Neural cell (in vitro differentiated cells): ENCODE results near the gene RAB33B. TPM values are rescaled to one million over a fixed set of nuclear protein-coding genes. Genes with fewer than 3 reads are reported as not detected.

Experiments
- H2AFZ ChIP-seq: fragments of 200-600, 300-800 bp; sonication (generic), shearing (Covaris generic); 2 replicates; pipeline ENCODE4 v1.6.0; 2014; ENCODE audit warnings: low read depth, mild to moderate bottlenecking, antibody characterized with exemption, low read length, moderate library complexity
- H3F3A ChIP-seq: fragments of 200-600 bp; shearing (Covaris generic); 2 replicates; pipeline ENCODE4 v1.6.1; 2016; ENCODE audit warnings: mild to moderate bottlenecking, moderate library complexity, mixed read lengths, antibody characterized with exemption, low read length; ENCODE audit not compliant: insufficient read depth, poor library complexity, severe bottlenecking
- H3K27ac ChIP-seq: fragments of 200-600, 300-800 bp; sonication (generic), shearing (Covaris generic); 2 replicates; pipeline ENCODE4 v1.5.1; 2014; ENCODE audit warnings: mild to moderate bottlenecking, low read length, moderate library complexity
- H3K27me3 ChIP-seq: fragments of 300-800, 200-600 bp; sonication (generic), shearing (Covaris generic); 2 replicates; pipeline ENCODE4 v1.6.0; 2014; ENCODE audit warnings: mild to moderate bottlenecking, low read depth, low read length, moderate library complexity; ENCODE audit not compliant: insufficient read depth
- H3K36me3 ChIP-seq: fragments of 300-800, 200-600 bp; sonication (generic), shearing (Covaris generic); 2 replicates; pipeline ENCODE4 v1.5.1; 2014; ENCODE audit warnings: mild to moderate bottlenecking, antibody characterized with exemption, low read length, moderate library complexity; ENCODE audit not compliant: insufficient read depth
- H3K4me2 ChIP-seq: fragments of 300-800, 200-600 bp; sonication (generic), shearing (Covaris generic); 2 replicates; pipeline ENCODE4 v1.6.0; 2014; ENCODE audit warnings: mild to moderate bottlenecking, low read length
- H3K4me3 ChIP-seq: fragments of 300-800, 200-600 bp; sonication (generic), shearing (Covaris generic); 2 replicates; pipeline ENCODE4 v1.5.1; 2014; ENCODE audit warnings: mild to moderate bottlenecking, low read length, moderate library complexity
- H3K79me2 ChIP-seq: fragments of 200-600 bp; shearing (Covaris generic); replicated peaks from 2 replicates; pipeline ENCODE4 v1.6.0; 2014; ENCODE audit warnings: mild to moderate bottlenecking, low read length, moderate library complexity; ENCODE audit not compliant: insufficient read depth
- H3K9ac ChIP-seq: fragments of 300-800, 200-600 bp; sonication (generic), shearing (Covaris generic); 2 replicates; pipeline ENCODE4 v1.6.1; 2016; ENCODE audit warnings: mild to moderate bottlenecking, low read length, mixed read lengths
- H3K9me2 ChIP-seq: fragments of 200-600 bp; shearing (Covaris generic); 2 replicates; pipeline ENCODE4 v1.6.1; 2016; ENCODE audit warnings: mild to moderate bottlenecking, low read length, mixed read lengths; ENCODE audit not compliant: insufficient read depth
- H3K9me3 ChIP-seq: fragments of 200-600, 300-800 bp; sonication (generic), shearing (Covaris generic); 2 replicates; pipeline ENCODE4 v1.6.1; 2016; ENCODE audit warnings: mild to moderate bottlenecking, mixed run types, low read length, moderate library complexity, mixed read lengths
- H4K20me1 ChIP-seq: fragments of 200-600 bp; shearing (Covaris generic); 2 replicates; pipeline ENCODE4 v1.6.1; 2016; ENCODE audit warnings: mild to moderate bottlenecking, mixed run types; ENCODE audit not compliant: insufficient read depth
- EP300 ChIP-seq: fragments of 450-650 bp; conservative IDR thresholded peaks from 2 replicates; pipeline ENCODE4 v1.6.1; 2014; ENCODE audit warnings: antibody characterized with exemption, mild to moderate bottlenecking, moderate library complexity; ENCODE audit not compliant: poor library complexity, severe bottlenecking
- EZH2 ChIP-seq: fragments of 200-600, 300-800 bp; shearing (Covaris generic), sonication (generic); IDR thresholded peaks from 2 replicates; pipeline ENCODE4 v1.6.1; 2014; ENCODE audit warnings: antibody characterized with exemption, low read length, borderline replicate concordance, mild to moderate bottlenecking; ENCODE audit not compliant: insufficient read depth, poor library complexity, severe bottlenecking
- MXI1 ChIP-seq: fragments of 450-650 bp; conservative IDR thresholded peaks from 2 replicates; pipeline ENCODE4 v1.6.1; 2014; ENCODE audit warnings: antibody characterized with exemption, mild to moderate bottlenecking; ENCODE audit not compliant: poor library complexity, severe bottlenecking
- POLR2AphosphoS5 ChIP-seq: IDR thresholded peaks from 2 replicates; pipeline ENCODE4 v1.6.1; 2012
- RAD21 ChIP-seq: fragments of 450-650 bp; conservative IDR thresholded peaks from 2 replicates; pipeline ENCODE4 v1.6.1; 2014; ENCODE audit warnings: antibody characterized with exemption, mild to moderate bottlenecking, moderate library complexity
- REST ChIP-seq: IDR thresholded peaks from 2 replicates; pipeline ENCODE4 v1.6.1; 2012; ENCODE audit warnings: borderline replicate concordance
- SMC3 ChIP-seq: fragments of 450-650 bp; conservative IDR thresholded peaks from 2 replicates; pipeline ENCODE4 v1.6.1; 2014; ENCODE audit warnings: antibody characterized with exemption, mild to moderate bottlenecking, moderate library complexity; ENCODE audit not compliant: poor library complexity
- TAF1 ChIP-seq: IDR thresholded peaks from 2 replicates; pipeline ENCODE4 v1.6.1; 2012; ENCODE audit warnings: low read depth
- polyA plus RNA-seq: library from polyadenylated mRNA; depleted of rRNA; stranded (reverse); fragments of >200 nt; gene quantifications from 2 replicates; pipeline ENCODE4 v1.2.3, GENCODE V29; 2014
- TF ChIP-seq, protein P1 (sequence below): fragments of 450-650 bp; IDR thresholded peaks from 2 replicates; pipeline ENCODE4 v1.5.1; 2014; ENCODE audit warnings: antibody characterized with exemption, mild to moderate bottlenecking, moderate library complexity; ENCODE audit not compliant: poor library complexity, severe bottlenecking

The RAB33B gene
- polyA plus RNA-seq, 1 donor from 2014 or later: 8.6 TPM

DNA sequence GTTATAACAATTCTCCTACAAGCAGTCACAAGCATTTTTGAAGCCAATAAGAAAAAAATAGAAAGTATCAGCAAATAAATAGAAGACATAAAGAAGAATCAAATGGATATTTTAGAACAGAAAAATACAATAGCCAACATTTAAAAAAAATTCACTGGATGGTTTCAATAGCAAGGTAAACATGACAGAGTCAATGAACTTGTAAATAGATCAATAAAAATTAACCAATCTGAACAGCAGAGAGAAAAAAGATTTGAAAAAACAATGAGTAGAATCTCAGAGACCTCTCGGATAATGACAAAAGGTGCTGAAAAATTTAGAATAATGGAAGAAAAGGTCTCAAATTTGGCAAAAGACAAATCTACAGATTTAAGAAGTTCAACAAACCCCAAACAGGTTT is 33.3 kb upstream of the RAB33B start:
- Histone ChIP-seq H3K27me3 (no peaks in the 10 kb centered on the region), H3F3A (no peaks in the 10 kb centered on the region), H3K79me2 (no peaks in the 10 kb centered on the region), H3K4me3 (no peak overlapping the region), H3K4me2 (no peak overlapping the region), H3K9me2 (no peaks in the 10 kb centered on the region), H3K27ac (no peak overlapping the region), H3K9me3 (no peaks in the 10 kb centered on the region), H2AFZ (no peak overlapping the region), H4K20me1 (no peaks in the 10 kb centered on the region), H3K36me3 (peaks cover 3% of the 10 kb centered on the region), H3K9ac (no peak overlapping the region)
- TF ChIP-seq REST (no peak), MXI1 (no peak), TAF1 (no peak), EZH2 (no peak), POLR2AphosphoS5 (no peak), RAD21 (no peak), EP300 (no peak), SMC3 (no peak)
- TF ChIP-seq, protein P1, sequence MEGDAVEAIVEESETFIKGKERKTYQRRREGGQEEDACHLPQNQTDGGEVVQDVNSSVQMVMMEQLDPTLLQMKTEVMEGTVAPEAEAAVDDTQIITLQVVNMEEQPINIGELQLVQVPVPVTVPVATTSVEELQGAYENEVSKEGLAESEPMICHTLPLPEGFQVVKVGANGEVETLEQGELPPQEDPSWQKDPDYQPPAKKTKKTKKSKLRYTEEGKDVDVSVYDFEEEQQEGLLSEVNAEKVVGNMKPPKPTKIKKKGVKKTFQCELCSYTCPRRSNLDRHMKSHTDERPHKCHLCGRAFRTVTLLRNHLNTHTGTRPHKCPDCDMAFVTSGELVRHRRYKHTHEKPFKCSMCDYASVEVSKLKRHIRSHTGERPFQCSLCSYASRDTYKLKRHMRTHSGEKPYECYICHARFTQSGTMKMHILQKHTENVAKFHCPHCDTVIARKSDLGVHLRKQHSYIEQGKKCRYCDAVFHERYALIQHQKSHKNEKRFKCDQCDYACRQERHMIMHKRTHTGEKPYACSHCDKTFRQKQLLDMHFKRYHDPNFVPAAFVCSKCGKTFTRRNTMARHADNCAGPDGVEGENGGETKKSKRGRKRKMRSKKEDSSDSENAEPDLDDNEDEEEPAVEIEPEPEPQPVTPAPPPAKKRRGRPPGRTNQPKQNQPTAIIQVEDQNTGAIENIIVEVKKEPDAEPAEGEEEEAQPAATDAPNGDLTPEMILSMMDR: no peak

- Histone ChIP-seq H3K9me3 (peaks cover 14% of the 10 kb centered on the region), H3F3A (no peaks in the 10 kb centered on the region), H3K4me3 (no peak overlapping the region), H4K20me1 (no peaks in the 10 kb centered on the region), H3K36me3 (peaks cover 6% of the 10 kb centered on the region), H3K9ac (no peak overlapping the region), H3K4me2 (no peak overlapping the region), H3K27me3 (no peaks in the 10 kb centered on the region), H3K79me2 (no peaks in the 10 kb centered on the region), H2AFZ (no peak overlapping the region), H3K27ac (no peak overlapping the region), H3K9me2 (no peaks in the 10 kb centered on the region)
- TF ChIP-seq SMC3 (no peak), REST (no peak), POLR2AphosphoS5 (no peak), TAF1 (no peak), EP300 (no peak), RAD21 (no peak), EZH2 (no peak), MXI1 (no peak)
- TF ChIP-seq, protein P1: no peak
These were observed 17.8 kb upstream of the RAB33B start for GRCh38 chr4:139436122-139436521.
